ENCODE measurements around the gene TPP2.
A peak's percentile ranks its signal among the peaks of the same experiment; 100 is the strongest.

Gene TPP2

DNA sequence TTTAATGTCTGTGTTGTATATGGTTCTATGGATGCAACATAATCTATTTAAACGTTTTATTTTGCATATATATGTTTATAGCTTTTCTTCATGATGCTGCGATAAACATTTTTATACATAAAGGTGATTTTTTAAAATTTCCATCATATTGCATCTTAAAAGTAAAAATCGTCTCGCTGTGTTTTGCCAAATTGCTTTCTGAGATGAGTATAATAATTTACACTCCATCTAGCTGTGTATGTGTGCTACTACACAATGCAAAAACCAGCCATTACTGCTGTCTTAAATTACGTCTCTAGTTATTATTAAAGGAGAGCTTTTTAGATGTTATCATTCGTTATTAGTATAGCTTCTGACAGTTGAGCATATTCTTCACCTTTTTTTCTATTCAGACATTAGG is 60.8 kb downstream of the TPP2 start:
- no peak for DNase-seq

GRCh38 chr13:102658660-102659059 is 61.9 kb downstream of the TPP2 start:
- no peak for DNase-seq

- DNase-seq, result no peak
These were observed 62.5 kb downstream of the TPP2 start for GRCh38 chr13:102659168-102659713.

DNA sequence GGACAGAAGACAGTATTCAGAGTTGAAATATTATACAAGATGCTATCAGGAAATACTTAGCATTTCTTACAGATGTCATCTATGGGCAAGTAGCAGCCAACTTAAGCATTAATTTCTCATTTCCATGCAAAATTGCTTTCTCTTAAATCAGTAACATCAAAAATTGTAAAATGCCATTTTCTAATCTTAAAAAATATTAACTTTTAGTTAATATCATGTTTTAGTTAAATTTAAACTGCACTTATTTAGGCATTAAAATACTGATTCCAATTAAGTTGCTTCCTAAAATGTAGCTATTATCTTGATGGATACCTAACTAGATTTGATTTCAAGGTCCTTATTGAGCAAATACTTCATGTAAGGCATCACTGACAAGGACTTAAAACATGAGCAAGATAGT is 70.2 kb downstream of the TPP2 start:
- DNase-seq, result no peak

- no peak for DNase-seq
These were observed 71.1 kb downstream of the TPP2 start for GRCh38 chr13:102667911-102668310.

DNA sequence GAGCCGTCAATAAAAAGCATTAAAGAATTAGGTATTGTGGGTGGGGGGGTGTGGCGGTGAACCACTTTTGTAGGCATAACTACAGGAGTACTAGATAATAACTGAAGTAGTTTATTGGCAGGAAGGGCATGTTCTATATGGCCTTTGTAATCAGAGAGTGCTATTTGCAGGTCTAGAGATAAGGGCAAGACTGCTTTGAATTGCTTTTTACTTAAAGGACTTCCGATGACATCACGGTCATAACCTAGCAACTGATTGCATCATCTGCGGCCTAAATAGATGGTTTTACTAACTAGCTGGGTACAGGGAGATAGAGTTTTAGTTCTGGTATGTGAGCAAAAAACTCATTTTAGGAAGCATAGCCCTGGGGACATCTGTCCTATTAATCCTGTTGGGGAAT is 73.3 kb downstream of the TPP2 start:
- DNase-seq, result no peak

DNA sequence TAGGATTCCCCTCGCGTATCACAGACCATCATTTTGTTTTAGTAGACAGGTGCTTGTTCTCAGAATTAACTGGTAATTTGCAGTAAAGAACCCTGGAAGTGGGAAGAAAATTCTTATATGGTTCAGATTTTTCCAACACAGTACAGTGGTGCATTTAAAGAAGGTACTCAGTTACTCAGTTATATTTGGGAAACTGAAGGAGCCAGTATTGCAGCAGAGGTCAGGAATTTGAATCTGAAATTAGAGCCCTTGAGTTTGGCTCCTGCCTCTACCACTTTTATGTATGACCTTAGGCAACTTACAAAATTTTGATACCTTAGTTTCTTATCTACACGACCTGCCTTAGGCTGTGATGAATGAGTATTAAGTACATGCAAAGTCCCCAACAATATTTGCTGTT is 78.3 kb downstream of the TPP2 start:
- no peak for DNase-seq

- no peak for DNase-seq
These were observed 80.3 kb downstream of the TPP2 start for GRCh38 chr13:102677122-102677521.

DNA sequence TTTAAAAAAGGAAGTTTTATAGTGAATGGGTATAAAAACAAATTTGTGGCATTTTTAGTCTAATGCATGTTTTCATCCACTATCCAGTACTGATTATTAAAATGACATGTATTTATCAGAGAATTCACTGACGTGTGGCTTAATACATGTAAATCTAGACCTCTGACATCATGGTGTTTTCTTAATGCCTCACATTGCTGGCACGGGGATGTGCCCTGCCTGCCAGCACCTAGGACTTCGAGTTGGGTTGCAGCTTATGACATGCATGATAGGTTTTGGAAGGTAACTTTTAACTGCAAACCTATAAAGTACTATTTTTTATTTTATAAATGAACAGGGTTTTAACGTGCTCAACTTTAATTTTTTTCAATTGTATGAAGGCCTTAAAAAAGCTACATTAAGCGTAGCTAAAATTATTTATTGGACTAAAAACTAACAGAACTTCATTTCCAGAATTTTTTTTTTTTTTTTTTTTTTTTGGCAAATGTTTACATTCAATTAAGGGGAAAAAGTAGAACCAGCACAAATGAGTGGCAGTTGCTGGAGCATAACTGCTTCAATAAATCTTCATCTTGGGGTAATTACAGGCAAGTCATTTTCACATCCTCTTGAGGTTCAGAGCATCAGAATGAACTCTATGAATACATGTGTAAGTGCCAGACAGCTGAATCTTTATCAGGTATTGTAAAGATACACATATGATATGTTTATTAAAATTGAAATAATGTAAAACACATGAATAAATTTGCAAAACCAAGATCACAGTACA is 81.7 kb downstream of the TPP2 start:
- DNase-seq, result no peak

DNA sequence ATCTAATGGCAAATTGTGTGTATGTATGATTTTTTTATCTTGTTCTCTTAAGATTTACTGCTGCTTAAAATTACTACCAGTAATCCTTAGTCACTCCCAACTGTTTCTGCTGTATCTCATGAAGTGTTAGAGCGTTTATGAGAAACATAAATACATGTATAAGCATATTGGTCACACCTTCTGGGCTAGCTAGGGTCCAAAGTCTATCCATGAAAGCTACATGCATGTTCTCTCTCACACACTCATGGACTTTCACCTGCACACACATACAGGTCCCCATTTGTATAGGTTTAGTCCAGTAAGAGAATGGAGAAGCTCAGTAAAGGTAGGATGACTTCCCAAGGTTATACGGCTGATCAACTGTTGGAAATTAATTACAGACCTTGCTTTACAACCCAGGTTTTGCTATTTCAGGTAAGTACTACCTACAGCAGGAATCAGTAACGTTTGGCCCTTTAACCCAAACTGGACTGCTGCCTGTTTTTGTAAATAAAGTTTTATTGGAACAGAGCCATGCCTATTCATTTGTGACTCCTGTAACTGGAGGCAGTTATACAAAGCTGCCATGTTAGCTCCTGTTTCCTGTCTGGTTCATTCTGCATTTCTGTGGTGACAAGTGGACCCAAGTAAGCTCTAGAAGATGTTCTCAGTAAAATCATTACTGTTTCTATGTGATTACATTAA is 82.8 kb downstream of the TPP2 start:
- DNase-seq, result no peak

DNA sequence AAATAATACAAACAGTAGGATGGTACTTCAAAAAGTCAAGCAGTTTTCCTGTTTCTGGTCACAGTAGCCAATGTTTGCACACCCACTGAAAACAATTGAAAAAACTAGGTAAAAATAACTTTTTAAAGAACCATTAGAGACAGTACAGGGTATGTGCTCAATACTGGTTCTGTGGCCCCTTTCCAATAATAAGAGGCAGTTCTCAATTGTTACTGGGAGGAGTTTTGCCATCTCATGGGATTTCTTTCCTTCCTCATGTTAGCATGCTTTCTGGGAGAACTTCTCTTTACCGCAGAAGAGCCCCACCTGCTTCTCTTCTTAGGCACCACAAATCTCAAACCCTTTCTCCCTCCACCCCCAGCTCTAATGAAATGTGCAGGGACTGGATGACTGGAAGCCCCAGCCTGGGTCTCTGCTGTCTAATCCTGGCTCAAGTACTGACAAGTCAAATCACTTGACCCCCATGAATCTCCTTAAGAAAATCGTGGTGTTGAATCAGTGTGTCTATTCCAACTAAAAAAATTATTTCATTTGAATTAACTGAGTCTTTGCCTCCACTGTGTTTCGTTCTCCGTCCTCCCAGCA is 83.4 kb downstream of the TPP2 start:
- no peak for DNase-seq

DNA sequence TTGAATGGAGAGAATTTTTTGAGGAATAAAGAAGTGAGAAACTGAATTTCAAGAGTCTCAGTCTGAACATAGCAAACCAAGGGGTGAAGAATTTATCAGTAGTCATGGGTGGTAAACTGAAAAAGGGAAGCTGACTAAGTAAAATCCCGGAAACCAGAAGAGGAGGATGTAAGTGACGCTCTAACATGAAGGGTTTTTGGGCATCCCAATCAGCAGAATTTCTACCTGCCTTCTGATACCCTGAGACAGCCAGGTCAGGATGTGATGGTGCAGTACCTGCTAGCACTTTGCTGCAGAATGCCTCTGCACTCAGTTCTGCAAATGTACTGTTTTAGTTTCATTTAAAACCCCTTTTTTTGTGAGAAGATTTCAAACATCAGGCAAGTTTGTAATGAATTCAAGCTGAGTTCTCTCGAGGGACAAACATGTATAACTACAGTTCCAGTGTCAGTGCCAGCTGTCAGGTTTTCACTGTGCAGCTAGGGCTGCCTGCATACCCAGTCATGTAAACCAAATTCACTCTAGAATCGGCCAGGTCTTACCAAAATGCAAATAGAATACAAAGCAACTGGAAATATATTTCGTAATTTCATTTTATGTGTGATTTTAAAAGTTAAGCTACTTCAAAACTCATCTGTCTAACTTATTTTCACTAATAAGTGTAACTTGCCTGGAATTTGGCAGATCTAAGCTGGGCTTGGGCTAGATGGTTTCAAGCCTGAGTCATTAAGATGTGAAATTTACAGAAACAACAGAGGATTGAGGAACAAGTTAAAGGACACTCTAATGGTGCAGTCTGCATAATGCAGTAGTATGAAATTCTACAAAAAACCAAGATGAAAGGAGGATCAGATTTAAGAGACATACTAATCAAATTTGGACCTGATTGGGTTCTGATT is 84.3 kb downstream of the TPP2 start:
- peak; percentile 46 for DNase-seq

DNA sequence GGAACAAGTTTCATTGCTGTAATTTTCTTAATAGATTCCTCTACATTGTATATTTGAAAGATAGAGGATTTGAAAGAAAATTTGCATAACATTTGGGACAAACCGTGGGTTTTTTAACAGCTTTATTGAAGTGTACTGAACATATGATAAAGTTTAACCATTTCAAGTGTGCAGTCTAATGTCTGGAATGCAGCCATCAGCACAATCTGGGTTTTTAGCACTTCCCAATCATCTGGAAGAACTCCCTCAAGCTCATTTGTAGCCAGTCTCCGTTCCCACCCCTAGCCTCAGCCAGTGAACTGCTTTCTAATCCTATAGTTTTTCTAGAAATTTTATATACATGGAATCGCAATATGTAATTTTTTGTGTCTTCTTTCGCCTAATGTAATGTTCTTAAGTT is 85.4 kb downstream of the TPP2 start:
- DNase-seq, result no peak

GRCh38 chr13:102682727-102683126 is 85.9 kb downstream of the TPP2 start:
- no peak for DNase-seq

- no peak for DNase-seq
These were observed 86.9 kb downstream of the TPP2 start for GRCh38 chr13:102683637-102684036.

GRCh38 chr13:102686024-102686423 is 89.2 kb downstream of the TPP2 start:
- DNase-seq, result no peak

GRCh38 chr13:102687520-102687919 is 90.7 kb downstream of the TPP2 start:
- DNase-seq, result no peak

GRCh38 chr13:102688306-102688973 is 91.7 kb downstream of the TPP2 start:
- DNase-seq, result no peak

DNA sequence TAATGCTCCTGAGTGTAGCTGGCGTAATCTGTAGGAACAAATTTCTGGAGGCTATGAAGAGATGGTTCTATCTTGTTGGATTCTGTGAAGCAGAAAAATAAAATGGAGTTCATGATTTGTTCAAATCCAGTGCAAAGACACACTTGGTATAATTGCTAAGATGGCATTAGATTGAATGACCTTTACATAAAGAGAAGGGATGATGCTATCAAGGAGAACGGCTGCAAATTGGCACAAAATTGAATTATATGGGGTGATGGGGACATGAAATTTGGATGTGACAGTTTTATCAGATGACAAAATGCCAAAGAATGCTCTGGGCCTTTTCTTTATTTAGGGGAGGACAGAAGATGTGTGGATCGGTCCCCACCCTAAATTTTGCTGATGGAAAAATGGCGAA is 94.1 kb downstream of the TPP2 start:
- DNase-seq, result no peak

- no peak for DNase-seq
These were observed 95.7 kb downstream of the TPP2 start for GRCh38 chr13:102692491-102692826.

DNA sequence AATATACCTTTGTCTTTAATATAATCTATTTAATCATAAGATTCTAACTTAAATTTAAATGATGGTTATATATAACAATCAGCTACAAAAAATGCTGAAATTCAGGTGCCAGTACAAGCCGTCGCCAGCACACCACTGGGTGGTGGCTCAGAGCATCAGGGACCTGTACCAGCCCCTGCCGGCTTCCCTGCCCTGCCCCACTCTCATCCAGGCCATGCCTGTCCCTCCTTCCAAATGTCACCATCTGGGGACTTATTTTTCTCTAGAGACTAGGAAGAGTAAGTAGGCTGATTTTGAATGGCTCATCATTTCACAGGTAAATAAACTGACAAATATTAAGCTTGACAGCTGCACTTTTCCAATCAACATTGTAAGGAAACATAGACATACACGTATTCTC is 96.5 kb downstream of the TPP2 start:
- DNase-seq, result no peak

- DNase-seq, result peak; percentile 48
These were observed 97.0 kb downstream of the TPP2 start for GRCh38 chr13:102693776-102694175.
